CD4-positive, alpha-beta T cell treated with Interleukin-4 for 1 hour (primary cell): ENCODE results near the gene HSFY2.
"Not testable (repeated sequence)": the region's sequence is repeated elsewhere in the genome, so short reads cannot be mapped to it uniquely, and the experiment has no call there.

ENCODE experiments used
- DNase-seq, 2 donors: peaks; one replicate each; pipeline ENCODE4 v3.0.0-alpha.2; 2020 to 2022

HSFY2 gene

DNA sequence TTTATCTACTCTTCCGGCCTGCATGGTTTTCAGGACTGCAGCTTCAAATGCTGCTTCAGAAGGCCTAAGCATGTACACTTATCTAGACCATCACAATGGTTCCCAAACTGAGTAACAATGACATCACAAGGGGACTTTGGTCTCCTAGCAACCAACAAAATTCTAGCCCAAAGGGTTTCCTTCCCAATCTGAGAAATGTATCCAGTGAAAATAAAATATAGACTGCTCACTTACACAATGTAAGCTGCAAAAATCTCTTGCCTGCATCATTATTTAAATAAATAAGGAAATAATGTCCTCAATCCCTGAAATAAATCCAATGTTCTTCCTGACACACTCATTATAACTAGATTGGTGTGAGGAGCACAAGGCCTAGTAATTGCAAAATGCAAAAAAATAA, at the start of gene HSFY2:
HSFY2 (minus strand) TSS at position 101 of the 400 bp plus-strand sequence. CDS start 117 bp downstream, outside the sequence.
- not testable (repeated sequence) for DNase-seq

DNA sequence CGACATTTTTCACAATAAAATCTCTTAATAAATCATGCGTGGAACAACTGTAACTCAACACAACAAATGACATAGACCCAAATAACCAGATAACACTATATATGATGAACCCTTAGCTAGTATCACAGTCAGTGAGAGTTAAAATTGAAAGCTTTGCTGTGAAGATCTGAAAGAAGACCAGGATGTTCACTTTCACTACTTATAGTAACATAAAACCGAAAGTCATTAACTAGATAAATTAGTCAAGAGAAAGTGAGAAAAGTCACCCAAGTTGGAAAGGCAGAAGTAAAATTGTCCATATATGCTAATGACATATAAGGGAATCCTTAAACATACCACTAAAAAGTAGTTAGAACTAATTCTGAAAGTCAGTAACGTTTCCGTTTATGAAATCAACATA, 42.2 kb upstream of the HSFY2 start:
- not testable (repeated sequence) for DNase-seq

GRCh38 chrY:18788757-18789406, 15.3 kb upstream of the HSFY2 start:
- DNase-seq: not testable (repeated sequence)

GRCh38 chrY:18754077-18754476, 19.5 kb downstream of the HSFY2 start:
- DNase-seq: not testable (repeated sequence)

GRCh38 chrY:18753133-18753815, 20.3 kb downstream of the HSFY2 start:
- not testable (repeated sequence) for DNase-seq

DNA sequence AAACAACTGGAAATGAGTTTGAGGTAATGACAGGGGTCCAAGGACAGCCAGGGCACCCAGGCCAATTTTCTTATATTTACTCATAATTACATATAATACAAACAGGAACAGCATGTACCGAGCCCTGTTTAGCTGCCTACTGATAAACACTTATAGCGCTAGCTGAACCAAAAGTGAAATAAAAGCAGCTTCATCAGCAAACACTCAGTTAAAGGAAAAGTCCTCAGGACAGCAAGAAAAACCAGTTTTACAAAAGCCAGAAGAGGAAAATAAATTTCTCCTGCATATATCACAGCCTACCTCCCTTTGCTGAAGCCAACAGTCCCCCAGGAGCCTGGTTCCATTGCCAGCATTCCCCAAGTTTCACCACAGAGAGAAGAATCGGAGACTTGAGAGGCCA, 49.8 kb downstream of the HSFY2 start:
- not testable (repeated sequence) for DNase-seq
